SK-N-SH treated with all-trans-retinoic acid at 6 μM for 48 hours (cell line): ENCODE measurements around the gene TAX1BP1.

ENCODE experiments used
- ARNTL ChIP-seq: fragments of 450-650 bp; formaldehyde crosslinking; IDR thresholded peaks from 2 replicates; pipeline ENCODE4 v1.5.0; 2020; ENCODE audit warnings: low read depth, mild to moderate bottlenecking, moderate library complexity, borderline replicate concordance
- BACH2 ChIP-seq: fragments of 250-450 bp; sonication (Bioruptor Pico); IDR thresholded peaks from 2 replicates; pipeline ENCODE4 v1.9.0; 2021; ENCODE audit warnings: mild to moderate bottlenecking, borderline replicate concordance
- ISL1 ChIP-seq: fragments of 250-450 bp; sonication (Bioruptor Pico); IDR thresholded peaks from 2 replicates; pipeline ENCODE4 v2.1.2; 2022; ENCODE audit warnings: mild to moderate bottlenecking, moderate library complexity
- PATZ1 ChIP-seq: fragments of 250-450 bp; sonication (Bioruptor Pico); IDR thresholded peaks from 2 replicates; pipeline ENCODE4 v1.8.0; 2020; ENCODE audit warnings: mild to moderate bottlenecking, moderate library complexity, borderline replicate concordance
- RARB ChIP-seq: fragments of 250-450 bp; sonication (Bioruptor Pico); IDR thresholded peaks from 2 replicates; pipeline ENCODE4 v1.8.0; 2021; ENCODE audit warnings: mild to moderate bottlenecking, moderate library complexity
- ZC3H10 ChIP-seq: fragments of 250-450 bp; sonication (Bioruptor Pico); IDR thresholded peaks from 2 replicates; pipeline ENCODE4 v1.5.1; 2021; ENCODE audit warnings: mild to moderate bottlenecking, moderate library complexity
- ZFP3 ChIP-seq: fragments of 250-450 bp; sonication (Bioruptor Pico); IDR thresholded peaks from 2 replicates; pipeline ENCODE4 v1.5.0; 2020; ENCODE audit warnings: mild to moderate bottlenecking, moderate library complexity
- ZNF565 ChIP-seq: fragments of 450-650 bp; formaldehyde crosslinking; conservative IDR thresholded peaks from 2 replicates; pipeline ENCODE4 v1.5.0; 2020; ENCODE audit warnings: low read depth, mild to moderate bottlenecking, moderate library complexity
- ZNF70 ChIP-seq: fragments of 450-650 bp; formaldehyde crosslinking; IDR thresholded peaks from 2 replicates; pipeline ENCODE4 v1.5.0; 2020; ENCODE audit warnings: mild to moderate bottlenecking, moderate library complexity
- ZNF8 ChIP-seq: fragments of 450-650 bp; formaldehyde crosslinking; IDR thresholded peaks from 2 replicates; pipeline ENCODE4 v1.5.0; 2020; ENCODE audit warnings: mild to moderate bottlenecking, moderate library complexity
- TF ChIP-seq, protein P1 (sequence below): fragments of 250-450 bp; sonication (Bioruptor Pico); IDR thresholded peaks from 2 replicates; pipeline ENCODE4 v1.8.0; 2021; ENCODE audit warnings: low read depth, mild to moderate bottlenecking, moderate library complexity, borderline replicate concordance

GRCh38 chr7:27699751-27700150 is 40.2 kb upstream of the TAX1BP1 start:
- TF ChIP-seq ISL1 (CRISPR knock-in tag) = peak; percentile 39
- no peak for TF ChIP-seq ZFP3 (CRISPR knock-in tag)
- TF ChIP-seq PATZ1 (CRISPR knock-in tag) = no peak
- no peak for TF ChIP-seq ZC3H10 (CRISPR knock-in tag)
- TF ChIP-seq ZNF8 (CRISPR knock-in tag) = no peak
- TF ChIP-seq ZNF70 (CRISPR knock-in tag) = no peak
- no peak for TF ChIP-seq RARB (CRISPR knock-in tag)
- TF ChIP-seq ZNF565 (CRISPR knock-in tag) = no peak
- TF ChIP-seq ARNTL (CRISPR knock-in tag) = no peak
- TF ChIP-seq BACH2 (CRISPR knock-in tag) = no peak
- TF ChIP-seq, protein P1, sequence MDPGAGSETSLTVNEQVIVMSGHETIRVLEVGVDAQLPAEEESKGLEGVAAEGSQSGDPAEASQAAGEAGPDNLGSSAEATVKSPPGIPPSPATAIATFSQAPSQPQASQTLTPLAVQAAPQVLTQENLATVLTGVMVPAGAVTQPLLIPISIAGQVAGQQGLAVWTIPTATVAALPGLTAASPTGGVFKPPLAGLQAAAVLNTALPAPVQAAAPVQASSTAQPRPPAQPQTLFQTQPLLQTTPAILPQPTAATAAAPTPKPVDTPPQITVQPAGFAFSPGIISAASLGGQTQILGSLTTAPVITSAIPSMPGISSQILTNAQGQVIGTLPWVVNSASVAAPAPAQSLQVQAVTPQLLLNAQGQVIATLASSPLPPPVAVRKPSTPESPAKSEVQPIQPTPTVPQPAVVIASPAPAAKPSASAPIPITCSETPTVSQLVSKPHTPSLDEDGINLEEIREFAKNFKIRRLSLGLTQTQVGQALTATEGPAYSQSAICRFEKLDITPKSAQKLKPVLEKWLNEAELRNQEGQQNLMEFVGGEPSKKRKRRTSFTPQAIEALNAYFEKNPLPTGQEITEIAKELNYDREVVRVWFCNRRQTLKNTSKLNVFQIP (CRISPR knock-in tag) = no peak
